Cardiac atrium fibroblast (primary cell): ENCODE measurements around the gene ACOT7. TPM values are rescaled to one million over a fixed set of nuclear protein-coding genes. Genes with fewer than 3 reads are reported as not detected.

ENCODE experiments used
- total RNA-seq: library from RNA; depleted of rRNA; stranded (reverse); fragments of >200 nt; gene quantifications from 2 replicates; pipeline ENCODE4 v1.2.3, GENCODE V29; 2015

The ACOT7 gene, protein sequence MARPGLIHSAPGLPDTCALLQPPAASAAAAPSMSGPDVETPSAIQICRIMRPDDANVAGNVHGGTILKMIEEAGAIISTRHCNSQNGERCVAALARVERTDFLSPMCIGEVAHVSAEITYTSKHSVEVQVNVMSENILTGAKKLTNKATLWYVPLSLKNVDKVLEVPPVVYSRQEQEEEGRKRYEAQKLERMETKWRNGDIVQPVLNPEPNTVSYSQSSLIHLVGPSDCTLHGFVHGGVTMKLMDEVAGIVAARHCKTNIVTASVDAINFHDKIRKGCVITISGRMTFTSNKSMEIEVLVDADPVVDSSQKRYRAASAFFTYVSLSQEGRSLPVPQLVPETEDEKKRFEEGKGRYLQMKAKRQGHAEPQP
- 27.8 and 37.9 TPM in 2 replicates for total RNA-seq

DNA sequence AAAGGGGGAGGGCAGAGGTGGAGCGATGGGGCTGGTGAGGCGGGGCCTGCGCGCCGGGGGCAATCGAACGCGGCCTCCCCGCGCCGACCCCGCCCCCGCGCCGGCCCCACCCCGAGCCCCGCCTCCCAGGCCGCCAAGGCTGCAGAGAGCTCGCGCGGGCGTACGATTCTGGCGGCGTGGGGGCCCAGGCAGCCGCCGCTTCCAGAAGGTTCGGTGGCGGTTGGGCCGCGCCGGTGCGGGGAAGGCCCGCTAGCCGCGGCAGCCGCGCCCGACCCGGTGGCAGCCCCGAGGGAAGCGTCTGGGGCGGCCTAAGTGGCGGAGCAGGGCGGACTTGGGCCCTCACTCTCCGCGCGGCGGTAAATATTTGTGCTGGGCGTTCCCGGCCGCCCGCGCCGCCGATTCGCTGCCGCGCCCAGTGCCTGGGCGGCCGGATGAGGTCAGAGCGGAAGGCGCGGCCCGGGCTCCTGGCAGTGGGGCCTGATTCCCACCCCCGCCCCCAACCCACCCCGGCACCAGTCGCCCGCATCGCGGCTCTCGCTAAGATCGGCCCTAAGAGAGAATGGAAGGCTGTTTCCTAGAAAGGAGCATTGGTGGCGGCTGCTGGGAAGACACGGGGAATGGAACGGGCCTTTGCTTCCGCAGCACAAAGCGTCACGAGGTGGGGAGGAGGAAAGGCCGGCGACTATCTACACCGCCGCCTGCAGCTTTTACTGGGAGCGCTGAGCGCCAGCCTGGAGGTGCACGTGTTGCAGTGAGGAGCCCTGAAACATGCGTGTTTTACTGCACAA is at the start of gene ACOT7:
Gene ACOT7, minus strand, starts transcription at position 368 of the 788 bp plus-strand sequence. CDS start 368 bp downstream, outside the sequence.

DNA sequence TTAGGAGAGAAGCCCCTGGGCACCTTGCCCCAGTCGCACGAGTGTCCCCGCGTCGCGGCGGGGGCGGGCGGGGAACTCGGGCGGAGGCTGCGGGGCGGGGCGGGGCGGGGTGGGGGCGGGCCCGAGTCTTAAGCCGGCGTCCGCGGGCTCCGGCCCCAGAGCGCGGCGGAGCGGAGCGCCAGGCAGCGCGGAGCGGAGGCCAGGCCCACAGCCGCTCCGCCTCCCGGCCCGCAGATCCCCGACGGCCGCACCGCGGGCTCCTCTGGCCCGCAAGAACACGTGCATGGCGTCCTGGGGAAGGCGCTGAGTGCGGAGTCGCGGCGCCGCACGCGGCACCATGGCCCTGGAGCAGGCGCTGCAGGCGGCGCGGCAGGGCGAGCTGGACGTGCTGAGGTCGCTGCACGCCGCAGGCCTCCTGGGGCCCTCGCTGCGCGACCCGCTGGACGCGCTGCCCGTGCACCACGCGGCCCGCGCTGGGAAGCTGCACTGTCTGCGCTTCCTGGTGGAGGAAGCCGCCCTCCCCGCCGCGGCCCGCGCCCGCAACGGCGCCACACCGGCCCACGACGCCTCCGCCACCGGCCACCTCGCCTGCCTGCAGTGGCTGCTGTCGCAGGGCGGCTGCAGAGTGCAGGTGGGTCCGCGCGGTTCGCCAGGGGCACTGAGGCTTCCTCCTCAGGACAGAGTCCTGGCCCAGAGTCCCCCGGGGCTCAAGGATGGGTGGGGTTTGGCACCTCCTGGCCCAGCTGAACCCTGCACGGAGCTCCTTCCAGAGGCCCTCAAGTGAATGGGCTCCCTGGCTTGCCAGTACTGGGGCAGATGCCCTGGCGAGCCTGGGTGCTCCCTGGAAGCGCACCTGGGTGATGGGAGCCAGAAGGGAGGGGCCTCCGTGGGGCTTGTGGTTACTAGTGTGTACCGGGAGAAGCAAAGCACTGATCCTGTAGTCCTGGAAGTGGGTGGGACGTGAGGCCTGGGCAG is 31.3 kb upstream of the ACOT7 start, which contains the start of gene ESPN:
Gene ESPN, plus strand, starts transcription at position 158 of the 975 bp plus-strand sequence. Its CDS starts 180 bp downstream, at position 338.

DNA sequence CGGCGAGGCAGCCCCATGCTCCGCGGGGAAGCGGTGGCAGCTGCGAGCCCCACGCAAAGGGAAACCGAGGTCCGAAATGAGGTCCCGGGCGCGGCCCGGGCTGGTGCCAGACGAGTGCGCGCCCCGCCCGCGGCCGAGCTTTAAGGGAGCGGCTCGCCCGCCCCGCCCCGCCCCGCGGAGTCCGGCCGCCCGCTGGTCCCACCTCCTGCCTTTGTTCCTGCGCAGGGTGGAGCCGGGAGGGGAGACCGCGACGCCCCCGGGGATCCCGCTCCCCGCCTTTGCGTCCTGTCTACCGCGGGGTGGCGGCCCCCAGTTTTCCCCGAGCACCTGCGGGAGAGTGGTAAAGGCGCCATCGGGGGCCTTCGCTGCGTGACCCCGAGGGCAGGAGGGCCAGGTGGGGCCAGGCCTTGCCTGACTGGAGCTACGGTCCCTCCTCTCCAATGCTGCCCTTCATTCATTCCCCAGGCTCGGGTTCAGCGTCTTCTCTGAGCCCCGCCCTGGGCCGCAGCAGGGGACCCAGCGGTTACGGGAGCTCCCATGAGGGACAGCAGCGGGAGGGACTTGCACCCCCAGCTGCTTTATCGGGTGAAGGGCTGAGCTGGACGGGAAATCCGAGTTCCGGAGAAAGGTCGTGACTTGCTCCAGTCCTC is 26.4 kb upstream of the ACOT7 start, which contains the start of gene HES2:
Gene HES2, minus strand, starts transcription at position 116 of the 650 bp plus-strand sequence. Its CDS starts 99 bp downstream, at position 17.

DNA sequence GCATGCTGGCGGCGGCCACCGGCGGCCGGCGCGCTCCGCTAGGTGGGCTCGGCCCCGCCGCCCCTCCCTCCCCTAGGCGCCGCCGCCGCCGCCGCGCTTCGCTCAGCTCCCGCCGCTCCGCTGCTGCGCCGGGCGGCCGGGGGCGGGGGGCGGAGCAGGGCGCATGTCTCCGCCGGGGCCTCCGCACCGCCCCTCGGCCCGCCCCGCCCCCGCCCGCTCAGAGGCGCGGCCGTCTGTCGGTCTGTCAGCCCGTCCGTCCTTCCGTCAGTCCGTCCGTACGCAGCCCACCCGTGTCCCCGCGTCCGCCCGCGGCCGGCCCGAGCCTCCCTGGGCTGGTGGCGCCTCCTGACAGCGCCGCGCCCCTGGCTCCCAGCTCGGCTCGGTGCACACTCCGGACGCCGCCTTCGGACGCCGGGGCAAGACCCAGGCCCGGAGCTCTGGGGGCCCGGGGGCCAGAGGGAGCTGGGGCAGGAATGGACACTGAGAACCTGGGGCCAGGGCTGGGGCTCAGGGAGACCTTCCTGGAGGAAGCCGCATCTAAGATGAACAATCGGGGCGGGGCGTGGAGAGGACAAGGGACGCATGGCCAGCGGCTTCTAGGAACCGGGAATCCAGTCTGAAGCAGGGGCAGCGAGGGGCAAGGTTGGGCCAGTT is 132.5 kb downstream of the ACOT7 start, which contains the start of gene GPR153:
Gene GPR153, minus strand, starts transcription at position 138 of the 654 bp plus-strand sequence. CDS start 6,193 bp downstream, outside the sequence.

DNA sequence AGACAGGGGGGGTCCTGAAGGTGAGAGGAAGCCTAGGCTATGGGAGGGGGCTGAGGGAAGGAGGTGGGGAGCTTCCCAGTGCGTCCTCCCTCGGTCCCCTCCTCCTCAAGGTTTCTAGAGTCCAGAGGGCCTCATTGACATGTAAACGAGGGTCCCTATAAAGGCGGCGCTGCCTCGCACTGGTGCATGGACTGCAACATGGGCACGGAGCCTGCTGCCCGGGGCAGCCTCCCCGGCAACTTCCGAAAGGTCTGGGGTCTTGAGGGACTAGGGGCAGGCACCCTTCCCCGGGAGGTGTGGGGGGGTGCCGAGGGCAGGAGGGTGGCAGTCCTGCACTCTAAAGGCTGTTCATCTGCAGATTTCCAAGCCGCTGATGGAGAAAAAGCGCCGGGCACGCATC is 149.6 kb downstream of the ACOT7 start, which contains the start of gene HES3:
Gene HES3, plus strand, starts transcription at position 187 of the 400 bp plus-strand sequence. Its CDS starts 187 bp downstream, at position 374.

Other genes with a start within 250 kb of the ACOT7 start
- 0.16 TPM in 1 of 2 replicates, not detected in the other for gene CHD5, start 213.4 kb downstream of the ACOT7 start, total RNA-seq
- gene RPL22, start 194.2 kb downstream of the ACOT7 start, total RNA-seq, result 134 and 153 TPM in 2 replicates
- gene RNF207, start 187.6 kb downstream of the ACOT7 start, total RNA-seq, result 1.8 and 4.2 TPM in 2 replicates
- 58.9 and 64.5 TPM in 2 replicates for gene ICMT, start 157.8 kb downstream of the ACOT7 start, total RNA-seq
- not detected in 2 replicates for gene HES3, start 149.6 kb downstream of the ACOT7 start, total RNA-seq
- gene GPR153, start 132.7 kb downstream of the ACOT7 start, total RNA-seq, result 7.9 and 9.2 TPM in 2 replicates
- 0.49 and 3.1 TPM in 2 replicates for gene HES2, start 26.2 kb upstream of the ACOT7 start, total RNA-seq
- gene ESPN, start 31.0 kb upstream of the ACOT7 start, total RNA-seq, result 0.18 TPM in 1 of 2 replicates, not detected in the other
- gene TNFRSF25, start 72.4 kb upstream of the ACOT7 start, total RNA-seq, result 5.1 and 5.7 TPM in 2 replicates
- gene PLEKHG5, start 97.9 kb upstream of the ACOT7 start, total RNA-seq, result 7.8 and 9.2 TPM in 2 replicates
- 13.6 and 16.1 TPM in 2 replicates for gene NOL9, start 160.7 kb upstream of the ACOT7 start, total RNA-seq
- gene TAS1R1, start 161.5 kb upstream of the ACOT7 start, total RNA-seq, result not detected in 2 replicates
- 11.3 and 12.6 TPM in 2 replicates for gene ZBTB48, start 186.2 kb upstream of the ACOT7 start, total RNA-seq
- 37.7 and 39.5 TPM in 2 replicates for gene KLHL21, start 209.1 kb upstream of the ACOT7 start, total RNA-seq
- gene PHF13, start 220.0 kb upstream of the ACOT7 start, total RNA-seq, result 8.8 and 10.2 TPM in 2 replicates
- gene THAP3, start 231.1 kb upstream of the ACOT7 start, total RNA-seq, result 13.4 and 19.3 TPM in 2 replicates